Natural killer cell (primary cell): ENCODE results near the gene CERS1. TPM values are rescaled to one million over a fixed set of nuclear protein-coding genes. Genes with fewer than 3 reads are reported as not detected.

Experiments used
- ATAC-seq, 3 donors: fragments of 150-1000 bp in 2 of 3; fragments of 200-7000 bp in 1 of 3; cut with Tn5 transposase; 1 replicate in 1 of 3; 2 replicates in 2 of 3; pipeline ENCODE4 v1.10.0; 2021; ENCODE audit warnings: mild to moderate bottlenecking in 2 of 3, moderate library complexity in 2 of 3
- DNase-seq, 2 donors: peaks; one replicate each; pipeline versions ENCODE4 v3.0.0 to v3.0.0-alpha.2; 2013 to 2021; ENCODE audit warnings: mixed read lengths in 1 of 2
- H3K27ac ChIP-seq: one replicate; pipeline ENCODE4 v1.5.1; 2013; ENCODE audit warnings: mild to moderate bottlenecking, low read length
- H3K27me3 ChIP-seq: one replicate; pipeline ENCODE4 v1.6.1; 2013; ENCODE audit warnings: low read length; ENCODE audit not compliant: control insufficient read depth, insufficient read depth
- H3K36me3 ChIP-seq: one replicate; pipeline ENCODE4 v1.6.1; 2013; ENCODE audit warnings: low read length; ENCODE audit not compliant: control insufficient read depth, insufficient read depth
- H3K4me1 ChIP-seq: one replicate; pipeline ENCODE4 v1.6.1; 2013; ENCODE audit warnings: low read length; ENCODE audit not compliant: control insufficient read depth, insufficient read depth
- H3K4me3 ChIP-seq: one replicate; pipeline ENCODE4 v1.5.1; 2013; ENCODE audit warnings: low read length
- H3K9me3 ChIP-seq: one replicate; pipeline ENCODE4 v1.6.1; 2013; ENCODE audit warnings: low read length; ENCODE audit not compliant: control insufficient read depth, insufficient read depth
- H3K27ac Mint-ChIP-seq, 2 donors: one replicate each; pipeline ENCODE4 v1.8.0; 2022; ENCODE audit warnings: mild to moderate bottlenecking in 2 of 2, mixed read lengths in 2 of 2, moderate library complexity in 1 of 2
- H3K27me3 Mint-ChIP-seq, 2 donors: one replicate each; pipeline ENCODE4 v1.8.0; 2022; ENCODE audit warnings: low read depth in 2 of 2, mixed read lengths in 2 of 2
- H3K36me3 Mint-ChIP-seq: one replicate; pipeline ENCODE4 v1.8.0; 2022; ENCODE audit warnings: mixed read lengths
- H3K4me1 Mint-ChIP-seq, 2 donors: one replicate each; pipeline ENCODE4 v1.8.0; 2022; ENCODE audit warnings: mixed read lengths in 2 of 2
- H3K4me3 Mint-ChIP-seq: one replicate; pipeline ENCODE4 v1.8.0; 2022; ENCODE audit warnings: mild to moderate bottlenecking, moderate library complexity, mixed read lengths
- H3K9me3 Mint-ChIP-seq, 2 donors: one replicate each; pipeline ENCODE4 v1.8.0; 2022; ENCODE audit warnings: mixed read lengths in 2 of 2
- whole genome bisulfite sequencing: methylation state at CpG from one replicate; pipeline ENCODE4 v1.1.7; 2013; ENCODE audit warnings: missing lambda C conversion rate; ENCODE audit not compliant: insufficient coverage; 5-methylcytosine and 5-hydroxymethylcytosine counted together
- intact Hi-C: fragments of 100-400 bp; cut with micrococcal nuclease; formaldehyde crosslinking; loops from one replicate; pipeline ENCODE4 v1.14.2; 2022
- total RNA-seq, 4 donors: library from RNA; stranded (reverse); fragments of 120-200 nt in 1 of 4; gene quantifications; one replicate each; pipeline versions ENCODE4 v1.2.3 to v1.2.4, GENCODE V29; 2013 to 2022
- TF ChIP-seq, protein P1 (sequence below): fragments of 200-600 bp; IDR thresholded peaks from one replicate; pipeline ENCODE4 v1.8.0; 2022; ENCODE audit warnings: antibody characterized with exemption

CERS1 gene
- total RNA-seq, 3 donors from 2014 or later (not counting 1 experiment from before 2014, with no cell fraction given): not detected

DNA sequence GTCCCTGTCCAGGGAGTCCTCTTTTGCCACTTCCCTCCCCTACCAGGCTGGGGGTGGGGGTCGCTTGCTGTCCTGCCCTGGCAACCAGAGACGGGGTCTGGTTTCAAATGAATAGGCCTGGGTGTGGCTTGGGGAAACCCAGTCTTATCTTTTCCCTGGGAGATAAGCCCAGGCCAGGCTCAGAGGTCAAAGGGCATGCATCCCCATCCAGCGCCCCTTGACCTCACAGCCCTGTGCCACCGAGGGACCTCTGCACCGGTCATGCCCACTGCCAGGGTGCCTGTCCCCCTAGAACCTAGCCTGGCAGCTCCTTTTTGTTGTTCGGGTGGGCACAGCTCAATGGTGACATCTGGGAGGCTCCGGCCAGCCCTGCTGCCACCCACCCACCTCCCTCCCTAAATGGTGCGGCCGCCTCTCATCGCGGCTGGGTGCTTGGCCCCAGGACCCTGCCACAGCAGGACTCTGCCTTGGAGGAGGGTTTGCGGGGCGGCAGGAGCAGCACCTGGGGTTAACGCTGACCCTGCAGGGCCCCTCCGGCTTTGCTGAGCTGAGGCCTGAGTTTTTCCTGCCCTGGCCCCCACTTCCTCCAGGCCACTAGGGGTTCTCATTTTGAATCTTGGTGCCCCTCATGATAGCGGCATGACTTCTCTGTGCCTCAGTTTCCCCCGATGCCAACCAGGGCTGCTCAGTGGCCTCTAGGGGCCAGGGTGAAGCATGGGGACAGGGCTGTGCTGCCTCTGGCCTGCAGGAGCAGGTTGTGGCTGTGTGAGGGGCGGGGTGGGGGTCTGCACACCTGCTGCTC lies 2.9 kb upstream of the CERS1 start:
- ATAC-seq: no peak
- Mint-ChIP-seq H3K4me1 (peaks cover 7 to 13% of the 10 kb centered on the region in 2 donors), H3K4me3 (no peak overlapping the region), H3K36me3 (no peaks in the 10 kb centered on the region), H3K27me3 (peaks cover 7 to 16% of the 10 kb centered on the region in 2 donors), H3K27ac (no peak overlapping the region), H3K9me3 (no peaks in the 10 kb centered on the region)
- Histone ChIP-seq H3K27me3 (peaks cover 6% of the 10 kb centered on the region), H3K4me3 (no peak overlapping the region), H3K36me3 (peaks cover 29% of the 10 kb centered on the region), H3K4me1 (peaks cover 8% of the 10 kb centered on the region), H3K9me3 (no peaks in the 10 kb centered on the region), H3K27ac (no peak overlapping the region)
- intact Hi-C loops: no loop called here
- DNase-seq: no peak
- TF ChIP-seq, protein P1, sequence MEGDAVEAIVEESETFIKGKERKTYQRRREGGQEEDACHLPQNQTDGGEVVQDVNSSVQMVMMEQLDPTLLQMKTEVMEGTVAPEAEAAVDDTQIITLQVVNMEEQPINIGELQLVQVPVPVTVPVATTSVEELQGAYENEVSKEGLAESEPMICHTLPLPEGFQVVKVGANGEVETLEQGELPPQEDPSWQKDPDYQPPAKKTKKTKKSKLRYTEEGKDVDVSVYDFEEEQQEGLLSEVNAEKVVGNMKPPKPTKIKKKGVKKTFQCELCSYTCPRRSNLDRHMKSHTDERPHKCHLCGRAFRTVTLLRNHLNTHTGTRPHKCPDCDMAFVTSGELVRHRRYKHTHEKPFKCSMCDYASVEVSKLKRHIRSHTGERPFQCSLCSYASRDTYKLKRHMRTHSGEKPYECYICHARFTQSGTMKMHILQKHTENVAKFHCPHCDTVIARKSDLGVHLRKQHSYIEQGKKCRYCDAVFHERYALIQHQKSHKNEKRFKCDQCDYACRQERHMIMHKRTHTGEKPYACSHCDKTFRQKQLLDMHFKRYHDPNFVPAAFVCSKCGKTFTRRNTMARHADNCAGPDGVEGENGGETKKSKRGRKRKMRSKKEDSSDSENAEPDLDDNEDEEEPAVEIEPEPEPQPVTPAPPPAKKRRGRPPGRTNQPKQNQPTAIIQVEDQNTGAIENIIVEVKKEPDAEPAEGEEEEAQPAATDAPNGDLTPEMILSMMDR: no peak
- WGBS: 95% methylated on average over 18 of the region's 18 CpGs

DNA sequence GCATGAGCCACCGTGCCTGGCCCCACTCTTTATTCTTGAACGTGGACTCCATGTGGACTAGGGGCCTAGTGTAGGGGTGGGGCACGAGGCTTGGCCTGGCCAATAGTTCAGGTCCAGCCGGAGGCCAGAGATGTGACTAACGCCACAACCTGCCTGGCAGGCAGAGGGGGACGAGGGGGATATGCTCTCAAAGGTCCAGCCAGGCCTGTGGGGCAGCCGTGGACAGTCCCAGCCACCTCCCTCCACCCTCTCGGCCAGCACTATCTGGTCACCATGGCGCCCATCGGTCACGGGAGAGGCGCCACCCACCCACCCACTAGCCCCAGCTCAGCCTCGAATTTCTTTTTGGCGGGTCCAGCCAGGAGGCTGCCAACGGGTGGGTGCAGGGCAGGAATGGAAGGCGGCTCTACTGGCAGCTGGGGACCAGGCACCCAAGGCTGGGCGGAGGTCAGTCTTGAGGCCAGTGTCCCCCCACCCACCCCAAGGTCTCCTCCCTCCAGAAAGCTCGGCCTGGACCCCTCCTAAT lies 2.2 kb upstream of the CERS1 start:
- peaks cover 7 to 13% of the 10 kb centered on the region in 2 donors for H3K4me1 Mint-ChIP-seq
- Histone ChIP-seq H3K9me3 (no peaks in the 10 kb centered on the region), H3K27ac (no peak overlapping the region), H3K27me3 (peaks cover 6% of the 10 kb centered on the region), H3K4me3 (no peak overlapping the region), H3K4me1 (peaks cover 8% of the 10 kb centered on the region), H3K36me3 (peaks cover 29% of the 10 kb centered on the region)
- ATAC-seq (no peak), DNase-seq (peak in 1 of 2 donors; percentile 4)
- H3K27ac Mint-ChIP-seq: no peak overlapping the region
- peaks cover 7 to 20% of the 10 kb centered on the region in 2 donors for H3K27me3 Mint-ChIP-seq
- peak overlapping the region; percentile 60 for H3K4me3 Mint-ChIP-seq
- intact Hi-C loops: no loop called here
- TF ChIP-seq, protein P1: no peak
- WGBS: 92% methylated on average over 18 of the region's 18 CpGs
- H3K9me3 Mint-ChIP-seq: no peaks in the 10 kb centered on the region
- no peaks in the 10 kb centered on the region for H3K36me3 Mint-ChIP-seq

DNA sequence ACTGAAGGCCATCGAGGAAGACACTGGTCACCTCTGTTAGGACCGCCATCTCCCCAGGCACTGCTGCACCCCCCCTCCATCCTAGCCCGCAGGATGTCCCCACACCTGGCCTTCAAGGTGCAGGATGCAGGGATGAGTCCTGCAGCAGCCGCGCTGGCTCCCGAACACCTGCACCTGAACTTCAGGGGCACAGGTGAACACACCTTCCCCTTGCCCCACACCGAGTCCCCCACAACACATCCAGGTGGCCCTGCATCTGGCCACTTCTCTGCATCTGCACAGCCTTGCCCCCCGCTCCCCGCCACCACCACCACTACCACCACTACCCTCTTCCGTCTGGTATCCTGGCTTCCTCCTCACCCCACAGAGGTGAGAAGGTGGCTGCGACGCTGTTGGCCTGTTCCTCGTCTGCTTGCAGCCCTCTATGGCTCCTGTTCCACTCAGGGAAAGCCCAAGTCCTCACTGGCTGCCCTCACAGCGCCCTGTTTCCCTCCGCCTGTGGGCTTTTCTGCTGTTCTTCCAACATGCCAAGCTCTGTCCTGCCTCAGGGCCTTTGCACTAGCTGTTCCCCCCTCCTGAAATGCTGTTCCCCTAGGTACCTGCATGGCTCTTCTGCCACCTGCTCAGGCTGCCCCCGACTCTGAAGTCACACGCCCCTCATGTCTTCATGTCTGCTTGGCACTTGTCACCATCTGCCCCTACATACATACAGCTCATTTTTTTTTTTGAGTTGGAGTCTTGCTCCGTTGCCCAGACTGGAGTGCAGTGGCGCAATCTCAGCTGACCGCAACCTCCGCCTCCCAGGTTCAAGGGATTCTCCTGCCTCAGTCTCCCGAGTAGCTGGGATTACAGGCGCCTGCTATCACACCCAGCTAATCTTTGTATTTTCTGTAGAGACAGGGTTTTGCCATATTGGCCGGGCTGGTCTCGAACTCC lies 1.4 kb upstream of the CERS1 start:
- no peaks in the 10 kb centered on the region for H3K9me3 Mint-ChIP-seq
- intact Hi-C loops: no loop called here
- WGBS: 82% methylated on average over 25 of the region's 25 CpGs
- Histone ChIP-seq H3K4me1 (peaks cover 8% of the 10 kb centered on the region), H3K9me3 (no peaks in the 10 kb centered on the region), H3K36me3 (peaks cover 27% of the 10 kb centered on the region), H3K4me3 (no peak overlapping the region), H3K27ac (no peak overlapping the region), H3K27me3 (peaks cover 6% of the 10 kb centered on the region)
- H3K4me3 Mint-ChIP-seq: peak overlapping the region; percentile 83
- DNase-seq (no peak), ATAC-seq (no peak)
- no peaks in the 10 kb centered on the region for H3K36me3 Mint-ChIP-seq
- TF ChIP-seq, protein P1: no peak
- H3K27me3 Mint-ChIP-seq: peaks cover 7 to 21% of the 10 kb centered on the region in 2 donors
- peak overlapping the region in 1 of 2 donors; percentile 41 for H3K27ac Mint-ChIP-seq
- H3K4me1 Mint-ChIP-seq: peaks cover 7 to 13% of the 10 kb centered on the region in 2 donors
